ENCODE data around the gene ABCB1.
"Not testable (repeated sequence)": the region's sequence is repeated elsewhere in the genome, so short reads cannot be mapped to it uniquely, and the experiment has no call there.

The ABCB1 gene

GRCh38 chr7:87471473-87471872, 129.2 kb downstream of the ABCB1 start:
- no peak overlapping the region for H3K4me3 ChIP-seq (ENCODE audit: low read length)
- no peaks in the 10 kb centered on the region for H3K4me1 ChIP-seq (ENCODE audit: low read length)
- H3K27me3 ChIP-seq (replicated peaks; ENCODE audit: insufficient read depth, low read length): no peaks in the 10 kb centered on the region
- H3K79me2 ChIP-seq (ENCODE audit: low read length): no peaks in the 10 kb centered on the region
- DNase-seq: no peak
- no peaks in the 10 kb centered on the region for H3F3A ChIP-seq (ENCODE audit: insufficient read depth, low read length)
- no peak overlapping the region for H3K27ac ChIP-seq (ENCODE audit: low read length)
- H3K4me2 ChIP-seq (ENCODE audit: low read depth, low read length): no peak overlapping the region
- H3K9me3 ChIP-seq (replicated peaks; ENCODE audit: insufficient read depth, low read length): no peaks in the 10 kb centered on the region
- H3K36me3 ChIP-seq (replicated peaks; ENCODE audit: insufficient read depth, low read length): no peaks in the 10 kb centered on the region
- H4K20me1 ChIP-seq (ENCODE audit: insufficient read depth, low read length): no peaks in the 10 kb centered on the region
- TF ChIP-seq EZH2phosphoT487 (IDR thresholded peaks at IDR 0.05; ENCODE audit: low read length) (no peak), EZH2 (optimal IDR thresholded peaks at IDR 0.05; ENCODE audit: low read depth, low read length) (no peak), CTCF (IDR thresholded peaks at IDR 0.05; ENCODE audit: low read length) (no peak)
- H2AFZ ChIP-seq (ENCODE audit: low read length): no peak overlapping the region
- no peaks in the 10 kb centered on the region for H3K9me2 ChIP-seq (replicated peaks; ENCODE audit: insufficient read depth, low read length)
- H3K9ac ChIP-seq (ENCODE audit: low read length): no peak overlapping the region

DNA sequence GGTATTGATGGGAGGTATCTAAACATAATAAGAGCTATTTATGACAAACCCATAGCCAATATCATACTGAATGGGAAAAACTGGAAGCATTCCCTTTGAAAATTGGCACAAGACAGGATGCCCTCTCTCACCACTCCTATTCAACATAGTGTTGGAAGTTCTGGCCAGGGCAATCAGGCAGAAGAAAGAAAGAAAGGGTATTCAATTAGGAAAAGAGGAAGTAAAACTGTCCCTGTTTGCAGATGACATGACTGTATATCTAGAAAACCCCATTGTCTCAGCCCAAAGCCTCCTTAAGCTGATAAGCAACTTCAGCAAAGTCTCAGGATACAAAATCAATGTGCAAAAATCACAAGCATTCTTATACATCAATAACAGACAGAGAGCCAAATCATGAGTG, 131.5 kb downstream of the ABCB1 start:
- H3K4me1 ChIP-seq (ENCODE audit: low read length); H3K9me2 ChIP-seq (replicated peaks; ENCODE audit: insufficient read depth, low read length); DNase-seq; H3K79me2 ChIP-seq (ENCODE audit: low read length); H3K4me2 ChIP-seq (ENCODE audit: low read depth, low read length); H2AFZ ChIP-seq (ENCODE audit: low read length); H3K27me3 ChIP-seq (replicated peaks; ENCODE audit: insufficient read depth, low read length); H3K9ac ChIP-seq (ENCODE audit: low read length); H3K36me3 ChIP-seq (replicated peaks; ENCODE audit: insufficient read depth, low read length); H3K4me3 ChIP-seq (ENCODE audit: low read length); H3F3A ChIP-seq (ENCODE audit: insufficient read depth, low read length); H3K27ac ChIP-seq (ENCODE audit: low read length); H4K20me1 ChIP-seq (ENCODE audit: insufficient read depth, low read length); H3K9me3 ChIP-seq (replicated peaks; ENCODE audit: insufficient read depth, low read length): not testable (repeated sequence)

- H3K27ac ChIP-seq (ENCODE audit: low read length); H3K9ac ChIP-seq (ENCODE audit: low read length); H3K4me3 ChIP-seq (ENCODE audit: low read length); H3F3A ChIP-seq (ENCODE audit: insufficient read depth, low read length); DNase-seq; H2AFZ ChIP-seq (ENCODE audit: low read length); H3K4me2 ChIP-seq (ENCODE audit: low read depth, low read length); H3K9me2 ChIP-seq (replicated peaks; ENCODE audit: insufficient read depth, low read length); H3K4me1 ChIP-seq (ENCODE audit: low read length); H3K79me2 ChIP-seq (ENCODE audit: low read length); H3K27me3 ChIP-seq (replicated peaks; ENCODE audit: insufficient read depth, low read length); H3K36me3 ChIP-seq (replicated peaks; ENCODE audit: insufficient read depth, low read length); H4K20me1 ChIP-seq (ENCODE audit: insufficient read depth, low read length); H3K9me3 ChIP-seq (replicated peaks; ENCODE audit: insufficient read depth, low read length): not testable (repeated sequence)
Measured at GRCh38 chr7:87465534-87465880, 135.2 kb downstream of the ABCB1 start.

- H3K36me3 ChIP-seq (replicated peaks; ENCODE audit: insufficient read depth, low read length); H3K4me2 ChIP-seq (ENCODE audit: low read depth, low read length); H3K9ac ChIP-seq (ENCODE audit: low read length); H3K9me3 ChIP-seq (replicated peaks; ENCODE audit: insufficient read depth, low read length); H3K27ac ChIP-seq (ENCODE audit: low read length); H4K20me1 ChIP-seq (ENCODE audit: insufficient read depth, low read length); H3K4me1 ChIP-seq (ENCODE audit: low read length); H3K9me2 ChIP-seq (replicated peaks; ENCODE audit: insufficient read depth, low read length); H3F3A ChIP-seq (ENCODE audit: insufficient read depth, low read length); H3K27me3 ChIP-seq (replicated peaks; ENCODE audit: insufficient read depth, low read length); H3K4me3 ChIP-seq (ENCODE audit: low read length); H2AFZ ChIP-seq (ENCODE audit: low read length); DNase-seq; H3K79me2 ChIP-seq (ENCODE audit: low read length): not testable (repeated sequence)
Measured at GRCh38 chr7:87464830-87465533, 135.7 kb downstream of the ABCB1 start.

DNA sequence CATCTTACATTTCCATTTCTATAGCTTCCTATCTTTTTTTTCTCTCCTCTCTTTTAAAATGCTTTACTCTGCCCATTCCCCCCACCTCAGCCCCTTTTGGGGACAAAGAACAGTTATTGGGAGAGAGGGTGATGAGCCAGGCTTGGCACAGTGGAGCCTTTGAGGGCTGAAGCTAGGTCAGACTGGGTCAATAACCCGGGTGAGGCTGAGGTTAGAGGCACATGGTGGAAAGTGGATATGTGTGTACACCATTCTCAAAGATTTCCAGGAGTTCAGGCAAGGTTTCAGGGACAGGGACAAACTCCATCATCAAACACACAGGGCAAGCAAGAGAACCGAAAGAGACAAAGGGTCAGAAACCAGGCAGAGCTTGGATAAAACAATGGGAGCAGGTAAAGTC, 136.7 kb downstream of the ABCB1 start:
- Histone ChIP-seq H4K20me1 (ENCODE audit: insufficient read depth, low read length) (no peaks in the 10 kb centered on the region), H3K9me3 (replicated peaks; ENCODE audit: insufficient read depth, low read length) (no peaks in the 10 kb centered on the region), H3K4me3 (ENCODE audit: low read length) (no peak overlapping the region), H3K36me3 (replicated peaks; ENCODE audit: insufficient read depth, low read length) (no peaks in the 10 kb centered on the region), H2AFZ (ENCODE audit: low read length) (no peak overlapping the region), H3K27ac (ENCODE audit: low read length) (no peak overlapping the region), H3K9ac (ENCODE audit: low read length) (no peak overlapping the region), H3K4me2 (ENCODE audit: low read depth, low read length) (no peak overlapping the region), H3K9me2 (replicated peaks; ENCODE audit: insufficient read depth, low read length) (no peaks in the 10 kb centered on the region), H3K27me3 (replicated peaks; ENCODE audit: insufficient read depth, low read length) (no peaks in the 10 kb centered on the region), H3F3A (ENCODE audit: insufficient read depth, low read length) (no peaks in the 10 kb centered on the region), H3K4me1 (ENCODE audit: low read length) (no peaks in the 10 kb centered on the region), H3K79me2 (ENCODE audit: low read length) (no peaks in the 10 kb centered on the region)
- DNase-seq: no peak
- TF ChIP-seq EZH2 (optimal IDR thresholded peaks at IDR 0.05; ENCODE audit: low read depth, low read length) (no peak), EZH2phosphoT487 (IDR thresholded peaks at IDR 0.05; ENCODE audit: low read length) (no peak), CTCF (IDR thresholded peaks at IDR 0.05; ENCODE audit: low read length) (no peak)

DNA sequence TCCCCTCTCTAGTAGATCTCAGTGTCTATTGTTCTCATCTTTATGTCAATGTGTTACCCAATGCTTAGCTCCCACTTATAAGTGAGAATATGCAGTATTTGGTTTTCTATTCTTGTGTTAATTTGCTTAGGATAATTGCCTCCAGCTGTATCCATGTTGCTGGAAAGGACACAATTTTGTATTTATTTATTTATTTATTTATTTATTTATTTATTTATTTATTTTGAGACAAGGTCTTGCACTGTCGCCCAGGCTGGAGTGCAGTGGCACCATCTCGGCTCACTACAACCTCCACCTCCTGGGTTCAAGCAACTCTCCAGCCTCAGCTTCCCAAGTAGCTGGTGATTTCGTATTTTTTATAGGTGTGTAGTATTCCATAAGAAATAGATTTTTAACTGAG, 140.2 kb downstream of the ABCB1 start:
- not testable (repeated sequence) for H3K4me1 ChIP-seq (ENCODE audit: low read length); DNase-seq

More for the DNA sequence above, 140.2 kb downstream of the ABCB1 start:
- not testable (repeated sequence) for H3K9me2 ChIP-seq (replicated peaks; ENCODE audit: insufficient read depth, low read length); H3K9me3 ChIP-seq (replicated peaks; ENCODE audit: insufficient read depth, low read length); H3F3A ChIP-seq (ENCODE audit: insufficient read depth, low read length); H3K9ac ChIP-seq (ENCODE audit: low read length); H3K27ac ChIP-seq (ENCODE audit: low read length); H2AFZ ChIP-seq (ENCODE audit: low read length); H3K4me2 ChIP-seq (ENCODE audit: low read depth, low read length); H3K27me3 ChIP-seq (replicated peaks; ENCODE audit: insufficient read depth, low read length); H3K4me3 ChIP-seq (ENCODE audit: low read length); H3K36me3 ChIP-seq (replicated peaks; ENCODE audit: insufficient read depth, low read length); H4K20me1 ChIP-seq (ENCODE audit: insufficient read depth, low read length); H3K79me2 ChIP-seq (ENCODE audit: low read length)

Measured in MM.1S (cell line).